GM18867 (cell line): Measurements from ENCODE around the gene UBE2O.
"Not testable (repeated sequence)": the region's sequence is repeated elsewhere in the genome, so short reads cannot be mapped to it uniquely, and the experiment has no call there.

Source experiments
- ATAC-seq: cut with Tn5 transposase; IDR thresholded peaks from one replicate; pipeline ENCODE4 v1.9.1; 2021; ENCODE audit warnings: mild to moderate bottlenecking, moderate library complexity; ENCODE audit not compliant: unreplicated experiment

Gene UBE2O

DNA sequence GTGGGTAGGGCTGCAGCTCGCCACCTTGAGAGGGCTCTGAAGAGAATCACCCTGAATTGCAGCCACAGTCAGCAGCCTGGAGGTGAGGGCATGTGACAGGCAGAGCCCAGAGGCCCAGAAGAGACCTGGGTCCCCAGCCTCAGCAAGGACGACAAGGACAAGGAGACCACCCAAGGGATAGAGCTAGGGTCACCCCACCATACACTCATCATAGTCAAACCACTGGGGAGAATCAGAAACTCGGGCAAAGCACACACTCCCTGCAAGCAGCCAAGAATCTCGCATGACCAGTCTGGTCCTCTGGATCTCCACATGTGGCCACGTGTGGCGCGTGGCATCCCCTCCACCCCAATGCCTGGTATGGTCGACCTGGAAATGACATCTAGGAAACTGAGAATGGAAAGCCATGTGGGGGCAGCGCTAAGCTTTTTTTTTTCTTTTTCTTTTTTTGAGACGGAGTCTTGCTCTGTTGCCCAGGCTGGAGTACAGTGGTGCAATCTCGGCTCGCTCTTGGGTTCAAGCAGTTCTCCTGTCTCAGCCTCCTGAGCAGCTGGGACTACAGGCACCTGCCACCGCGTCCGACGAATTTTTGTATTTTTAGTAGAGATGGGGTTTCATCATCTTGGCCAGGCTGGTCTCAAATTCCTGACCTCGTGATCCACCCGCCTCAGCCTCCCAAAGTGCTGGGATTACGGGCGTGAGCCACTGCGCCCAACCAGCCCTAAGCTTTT, 73.1 kb downstream of the UBE2O start:
- no peak for ATAC-seq

- no peak for ATAC-seq
These were observed 73.7 kb downstream of the UBE2O start for GRCh38 chr17:76379275-76379641.

DNA sequence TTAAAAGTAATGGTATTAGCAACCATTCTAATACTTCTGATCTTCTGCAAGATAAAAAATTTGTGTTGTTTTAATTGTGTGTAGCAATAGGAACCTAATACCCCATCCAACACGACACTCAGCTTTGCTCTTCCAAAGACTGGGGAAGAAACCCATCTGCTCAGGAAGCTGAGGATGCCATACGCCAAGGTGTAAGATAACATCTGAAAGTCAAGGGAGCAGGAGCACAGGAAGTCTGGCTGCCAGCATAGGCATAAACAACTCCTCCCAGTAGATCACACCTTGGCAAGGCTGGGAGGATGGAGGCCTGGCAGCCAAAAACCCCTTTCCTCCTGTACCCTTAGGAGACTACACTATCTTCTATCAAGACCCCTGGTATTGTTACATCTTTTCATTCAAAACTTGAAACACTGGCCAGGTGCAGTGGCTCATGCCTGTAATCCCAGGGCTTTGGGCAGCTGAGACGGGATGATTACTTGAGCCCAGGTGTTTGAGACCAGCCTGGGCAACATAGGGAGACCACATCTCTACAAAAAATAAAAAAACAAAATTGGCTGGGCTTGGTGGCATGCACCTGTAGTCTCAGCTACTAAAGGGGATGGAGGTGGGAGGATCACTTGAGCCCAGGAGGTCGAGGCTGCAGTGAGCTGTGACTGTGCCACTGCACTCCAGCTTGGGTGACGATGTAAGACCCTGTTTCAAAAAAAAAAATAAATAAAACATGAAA, 74.2 kb downstream of the UBE2O start:
- no peak for ATAC-seq

DNA sequence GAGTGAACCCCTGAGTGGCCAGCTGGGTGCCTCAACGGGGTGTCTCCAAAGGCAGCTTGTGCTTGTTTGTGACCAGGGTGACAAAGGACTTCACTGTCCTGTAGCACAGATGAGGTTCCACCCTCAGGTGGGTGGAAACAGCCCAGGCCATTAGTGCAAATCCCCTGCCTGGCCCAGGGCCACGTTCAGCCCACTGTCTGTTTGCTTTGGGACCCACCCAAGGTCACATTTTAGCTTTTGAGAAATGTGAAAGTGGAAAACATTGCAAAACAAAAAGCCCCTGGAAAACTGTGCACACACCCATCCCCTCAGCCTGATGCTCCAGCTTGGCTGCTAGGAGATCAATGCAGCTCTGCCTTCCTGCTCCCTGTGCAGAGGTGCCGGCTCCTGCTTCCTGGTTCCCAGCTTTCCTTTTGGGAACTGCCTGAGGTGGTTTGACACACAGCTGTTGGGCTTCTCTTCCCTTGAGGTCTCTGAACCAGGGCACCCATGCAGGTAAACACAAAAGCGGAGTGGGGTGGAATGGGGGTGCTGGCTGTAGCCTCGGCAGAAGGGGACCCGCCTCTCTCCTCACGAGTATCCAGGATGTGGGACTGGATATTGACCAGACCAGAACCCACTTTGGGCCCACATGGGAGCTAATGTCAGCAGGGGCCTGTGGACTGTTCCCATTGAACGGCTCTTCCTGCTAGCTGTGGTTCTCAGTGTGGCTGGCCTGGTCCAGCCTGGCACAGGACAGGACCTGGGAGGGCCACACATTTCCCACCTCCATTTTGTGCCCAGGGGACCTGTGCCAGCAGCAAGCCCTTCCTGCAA, 76.4 kb downstream of the UBE2O start:
- no peak for ATAC-seq

GRCh38 chr17:76371656-76372628, 81.0 kb downstream of the UBE2O start:
- ATAC-seq = no peak

DNA sequence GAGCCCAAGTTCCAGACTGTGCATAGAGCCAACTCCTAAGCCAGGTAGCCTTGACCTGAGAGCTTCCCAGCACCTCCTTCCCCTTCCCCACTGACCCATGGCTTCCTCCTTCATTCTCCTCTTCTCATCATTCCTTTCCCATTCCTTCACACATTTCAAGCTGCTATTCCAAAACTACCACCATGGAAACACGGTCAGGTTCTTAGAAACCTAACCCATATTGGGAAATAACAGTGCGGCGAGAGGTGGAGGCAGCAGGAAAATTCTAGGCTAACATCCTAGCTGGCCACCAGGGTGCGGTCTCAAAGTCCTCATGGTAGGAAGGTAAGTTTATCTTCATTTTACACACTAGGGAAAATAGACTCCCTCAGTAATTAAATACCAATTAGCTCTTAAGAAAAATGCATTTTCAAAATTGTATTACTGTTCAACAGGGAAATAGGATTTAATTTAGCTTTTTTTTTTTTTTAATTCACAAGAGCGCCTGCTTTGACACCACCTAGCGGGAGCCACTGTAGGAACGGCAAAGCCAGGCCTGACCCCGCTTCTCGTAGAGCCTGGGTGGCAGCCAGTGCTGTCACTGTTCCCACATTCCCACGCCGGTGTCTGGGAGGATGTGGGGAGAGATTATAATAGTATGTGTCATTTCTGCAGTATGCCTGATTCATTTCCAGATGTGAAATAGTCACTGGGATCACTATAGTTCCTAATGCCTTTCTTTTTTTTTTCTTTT, 82.5 kb downstream of the UBE2O start:
- ATAC-seq = no peak

DNA sequence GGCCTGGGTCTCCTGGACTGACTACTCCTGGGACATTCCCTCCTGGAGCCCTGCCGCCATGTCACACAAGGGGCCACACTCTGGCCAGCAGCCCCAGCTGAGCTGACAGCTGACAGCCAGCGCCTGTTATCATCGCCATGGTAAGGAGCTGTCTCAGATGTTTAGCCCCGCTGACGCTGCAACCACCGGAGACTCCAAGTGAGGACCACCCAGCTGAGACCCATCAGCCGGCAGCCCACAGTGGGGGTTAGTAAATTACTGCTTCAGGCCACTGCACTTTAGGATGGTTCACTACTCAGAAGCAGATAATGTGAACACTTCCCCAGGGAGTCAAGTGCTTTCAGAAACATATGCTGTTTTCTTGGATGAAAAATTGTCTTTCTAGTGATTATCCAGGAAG, 83.1 kb downstream of the UBE2O start:
- no peak for ATAC-seq

GRCh38 chr17:76369379-76369778, 83.6 kb downstream of the UBE2O start:
- no peak for ATAC-seq

- no peak for ATAC-seq
These were observed 84.4 kb downstream of the UBE2O start for GRCh38 chr17:76368545-76368944.

- no peak for ATAC-seq
These were observed 85.3 kb downstream of the UBE2O start for GRCh38 chr17:76367642-76368041.

- ATAC-seq = no peak
These were observed 86.7 kb downstream of the UBE2O start for GRCh38 chr17:76366247-76366646.

GRCh38 chr17:76365256-76365903, 87.6 kb downstream of the UBE2O start:
- ATAC-seq = no peak

GRCh38 chr17:76363107-76363842, 89.7 kb downstream of the UBE2O start:
- no peak for ATAC-seq

GRCh38 chr17:76360461-76360860, 92.5 kb downstream of the UBE2O start:
- no peak for ATAC-seq

DNA sequence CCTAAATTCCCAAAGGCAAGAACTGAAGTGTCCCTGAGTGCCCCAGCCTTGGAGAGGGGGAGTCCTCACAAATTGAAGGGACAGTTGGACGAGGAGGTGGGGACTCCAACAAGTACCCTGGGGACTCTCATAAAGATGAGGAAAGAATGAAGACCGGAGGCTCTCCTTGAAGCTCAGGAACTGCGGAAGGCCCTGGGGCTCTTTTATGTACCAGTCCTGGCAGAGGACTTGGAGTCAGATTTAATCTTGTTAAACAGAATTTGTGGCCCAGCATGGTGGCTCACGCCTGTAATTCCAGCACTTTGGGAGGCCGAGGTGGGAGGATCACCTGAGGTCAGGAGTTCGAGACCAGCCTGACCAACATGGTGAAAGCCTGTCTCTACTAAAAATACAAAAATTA, 93.2 kb downstream of the UBE2O start:
- not testable (repeated sequence) for ATAC-seq

DNA sequence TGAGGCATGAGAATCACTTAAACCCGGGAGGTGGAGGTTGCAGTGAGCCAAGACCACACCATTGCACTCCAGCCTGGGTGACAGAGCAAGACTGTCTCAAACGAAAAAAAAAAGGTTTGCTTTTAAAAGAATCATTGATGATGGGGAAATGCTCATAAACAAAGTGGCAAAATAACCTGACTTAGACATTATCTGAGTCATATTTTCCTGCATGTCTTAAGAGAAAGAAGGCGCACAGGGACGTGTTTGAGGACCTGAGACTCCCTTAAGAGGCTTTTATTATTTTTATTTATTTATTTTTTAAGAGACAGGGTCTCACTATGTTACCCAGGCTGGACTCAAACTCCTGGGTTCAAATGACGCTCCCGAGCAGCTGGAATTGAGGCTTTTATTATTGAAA, 93.6 kb downstream of the UBE2O start:
- no peak for ATAC-seq

DNA sequence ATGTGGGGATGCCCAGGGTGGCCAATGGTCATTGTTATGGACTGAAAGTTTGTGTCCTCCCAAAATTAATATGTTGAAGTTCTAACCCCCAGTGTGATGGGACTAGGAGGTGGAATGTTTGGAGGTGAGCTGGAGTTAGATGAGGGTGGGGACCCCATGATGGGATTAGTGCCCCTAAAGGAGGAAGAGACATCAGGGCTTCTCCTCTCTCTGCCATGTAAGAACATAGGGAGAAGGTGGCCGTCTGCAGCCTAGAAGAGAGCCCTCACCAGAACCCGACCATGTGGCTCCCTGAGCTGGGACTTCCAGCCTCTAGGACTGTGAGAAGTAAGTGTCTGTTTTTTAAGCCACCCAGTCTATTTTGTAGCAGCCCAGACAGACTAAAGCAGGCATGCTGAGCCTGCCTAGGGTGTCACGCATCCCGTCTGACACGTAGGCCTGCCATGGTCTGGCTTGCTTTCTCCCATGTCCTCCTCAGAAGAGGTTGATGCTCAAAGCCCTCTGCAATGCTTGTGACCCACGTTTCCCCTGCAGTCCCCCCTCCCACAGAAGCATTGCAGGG, 95.3 kb downstream of the UBE2O start:
- ATAC-seq = no peak

GRCh38 chr17:76356803-76357456, 96.0 kb downstream of the UBE2O start:
- ATAC-seq = no peak
